HEK293 (cell line): ENCODE data around the gene ABI3BP.

Experiments
- CTCF ChIA-PET: fragments of 350-600 bp; formaldehyde crosslinking; extraction: SDS; loops from one replicate; lab custom pipeline; 2021; ENCODE audit warnings: antibody characterized with exemption; lab: Yijun Ruan, JAX
- POLR2A ChIA-PET: fragments of 300-600 bp; formaldehyde crosslinking; extraction: SDS; loops from one replicate; lab custom pipeline; 2020; ENCODE audit warnings: antibody characterized with exemption, inconsistent platforms; lab: Yijun Ruan, JAX
- H3K27ac ChIP-seq: fragments of 200-500 bp; sonication (Bioruptor generic); 2 replicates; pipeline ENCODE4 v1.5.1; 2014; ENCODE audit warnings: low read depth, low read length, control low read depth, inconsistent platforms; ENCODE audit errors: extremely low read depth
- H3K36me3 ChIP-seq, 2 experiments: fragments of 200-500 bp in 1 of 2; sonication (Bioruptor generic) in 1 of 2; 1 replicate in 1 of 2; 2 replicates in 1 of 2; pipeline ENCODE4 v1.5.1; 2014 to 2017; ENCODE audit warnings: inconsistent platforms in 2 of 2, low read length in 2 of 2; ENCODE audit not compliant: control insufficient read depth in 2 of 2, insufficient read depth in 1 of 2
- H3K4me1 ChIP-seq: fragments of 200-500 bp; sonication (Bioruptor generic); 2 replicates; pipeline ENCODE4 v1.5.1; 2014; ENCODE audit warnings: mild to moderate bottlenecking, low read length, inconsistent platforms; ENCODE audit not compliant: control insufficient read depth, insufficient read depth
- H3K4me3 ChIP-seq: 2 replicates; pipeline ENCODE4 v1.5.1; 2011; ENCODE audit warnings: low read depth, mild to moderate bottlenecking, control low read depth, low read length, moderate library complexity
- H3K9me3 ChIP-seq: fragments of 200-500 bp; sonication (Bioruptor generic); 2 replicates; pipeline ENCODE4 v1.5.1; 2014; ENCODE audit warnings: low read depth, low read length, inconsistent platforms; ENCODE audit not compliant: control insufficient read depth, insufficient read depth
- ATF2 ChIP-seq: fragments of 450-650 bp; formaldehyde crosslinking; IDR thresholded peaks from 2 replicates; pipeline ENCODE4 v1.5.1; 2016; ENCODE audit warnings: missing biosample characterization, missing genetic modification characterization, low read depth
- EGR2 ChIP-seq: fragments of 450-650 bp; formaldehyde crosslinking; IDR thresholded peaks from 2 replicates; pipeline ENCODE4 v1.5.1; 2016; ENCODE audit warnings: low read depth, missing biosample characterization, missing genetic modification characterization
- GLIS1 ChIP-seq: fragments of 450-650 bp; formaldehyde crosslinking; IDR thresholded peaks from 2 replicates; pipeline ENCODE4 v1.5.1; 2016; ENCODE audit warnings: missing biosample characterization, missing genetic modification characterization
- KLF8 ChIP-seq: fragments of 450-650 bp; formaldehyde crosslinking; IDR thresholded peaks from 2 replicates; pipeline ENCODE4 v1.5.1; 2016; ENCODE audit warnings: missing biosample characterization, missing genetic modification characterization
- OVOL3 ChIP-seq: fragments of 450-650 bp; formaldehyde crosslinking; IDR thresholded peaks from 2 replicates; pipeline ENCODE4 v1.5.1; 2016; ENCODE audit warnings: missing biosample characterization, missing genetic modification characterization
- ZBTB21 ChIP-seq: fragments of 450-650 bp; formaldehyde crosslinking; IDR thresholded peaks from 2 replicates; pipeline ENCODE4 v1.5.1; 2017; ENCODE audit warnings: missing biosample characterization, missing genetic modification characterization
- ZFHX2 ChIP-seq: fragments of 450-650 bp; formaldehyde crosslinking; conservative IDR thresholded peaks from 2 replicates; pipeline ENCODE4 v1.5.1; 2016; ENCODE audit warnings: missing biosample characterization, missing genetic modification characterization
- ZNF280D ChIP-seq: fragments of 450-650 bp; formaldehyde crosslinking; IDR thresholded peaks from 2 replicates; pipeline ENCODE4 v1.5.1; 2016; ENCODE audit warnings: missing biosample characterization, missing genetic modification characterization
- ZNF341 ChIP-seq: fragments of 450-650 bp; formaldehyde crosslinking; IDR thresholded peaks from 2 replicates; pipeline ENCODE4; 2016; ENCODE audit warnings: low read depth, missing biosample characterization, missing genetic modification characterization
- ZNF37A ChIP-seq: fragments of 450-650 bp; IDR thresholded peaks from 2 replicates; pipeline ENCODE4 v1.5.1; 2018; ENCODE audit warnings: missing biosample characterization, missing genetic modification characterization
- ZNF549 ChIP-seq: fragments of 450-650 bp; IDR thresholded peaks from 2 replicates; pipeline ENCODE4 v1.5.1; 2018; ENCODE audit warnings: missing biosample characterization, missing genetic modification characterization, mild to moderate bottlenecking, inconsistent platforms, moderate library complexity
- ZNF629 ChIP-seq: fragments of 450-650 bp; formaldehyde crosslinking; IDR thresholded peaks from 2 replicates; pipeline ENCODE4 v1.5.1; 2017; ENCODE audit warnings: missing biosample characterization, missing genetic modification characterization
- ZSCAN4 ChIP-seq: fragments of 450-650 bp; formaldehyde crosslinking; IDR thresholded peaks from 2 replicates; pipeline ENCODE4 v1.5.1; 2017; ENCODE audit warnings: missing biosample characterization, missing genetic modification characterization
- TF ChIP-seq, protein P1 (sequence below): sonication (generic); formaldehyde crosslinking; IDR thresholded peaks from 2 replicates; pipeline ENCODE4 v1.8.1; 2022; ENCODE audit warnings: mild to moderate bottlenecking, moderate library complexity, missing genetic modification reagents
- TF ChIP-seq, protein P2 (sequence below): fragments of 450-650 bp; formaldehyde crosslinking; conservative IDR thresholded peaks from 2 replicates; pipeline ENCODE4 v1.5.1; 2016; ENCODE audit warnings: low read depth, missing biosample characterization, missing genetic modification characterization
- TF ChIP-seq, protein P3 (sequence below): fragments of 450-650 bp; formaldehyde crosslinking; IDR thresholded peaks from 2 replicates; pipeline ENCODE4 v1.5.1; 2016; ENCODE audit warnings: missing biosample characterization, missing genetic modification characterization
- TF ChIP-seq, protein P4 (sequence below): fragments of 450-650 bp; formaldehyde crosslinking; IDR thresholded peaks from 2 replicates; pipeline ENCODE4 v1.5.1; 2016; ENCODE audit warnings: missing biosample characterization, missing genetic modification characterization

Gene ABI3BP, protein sequence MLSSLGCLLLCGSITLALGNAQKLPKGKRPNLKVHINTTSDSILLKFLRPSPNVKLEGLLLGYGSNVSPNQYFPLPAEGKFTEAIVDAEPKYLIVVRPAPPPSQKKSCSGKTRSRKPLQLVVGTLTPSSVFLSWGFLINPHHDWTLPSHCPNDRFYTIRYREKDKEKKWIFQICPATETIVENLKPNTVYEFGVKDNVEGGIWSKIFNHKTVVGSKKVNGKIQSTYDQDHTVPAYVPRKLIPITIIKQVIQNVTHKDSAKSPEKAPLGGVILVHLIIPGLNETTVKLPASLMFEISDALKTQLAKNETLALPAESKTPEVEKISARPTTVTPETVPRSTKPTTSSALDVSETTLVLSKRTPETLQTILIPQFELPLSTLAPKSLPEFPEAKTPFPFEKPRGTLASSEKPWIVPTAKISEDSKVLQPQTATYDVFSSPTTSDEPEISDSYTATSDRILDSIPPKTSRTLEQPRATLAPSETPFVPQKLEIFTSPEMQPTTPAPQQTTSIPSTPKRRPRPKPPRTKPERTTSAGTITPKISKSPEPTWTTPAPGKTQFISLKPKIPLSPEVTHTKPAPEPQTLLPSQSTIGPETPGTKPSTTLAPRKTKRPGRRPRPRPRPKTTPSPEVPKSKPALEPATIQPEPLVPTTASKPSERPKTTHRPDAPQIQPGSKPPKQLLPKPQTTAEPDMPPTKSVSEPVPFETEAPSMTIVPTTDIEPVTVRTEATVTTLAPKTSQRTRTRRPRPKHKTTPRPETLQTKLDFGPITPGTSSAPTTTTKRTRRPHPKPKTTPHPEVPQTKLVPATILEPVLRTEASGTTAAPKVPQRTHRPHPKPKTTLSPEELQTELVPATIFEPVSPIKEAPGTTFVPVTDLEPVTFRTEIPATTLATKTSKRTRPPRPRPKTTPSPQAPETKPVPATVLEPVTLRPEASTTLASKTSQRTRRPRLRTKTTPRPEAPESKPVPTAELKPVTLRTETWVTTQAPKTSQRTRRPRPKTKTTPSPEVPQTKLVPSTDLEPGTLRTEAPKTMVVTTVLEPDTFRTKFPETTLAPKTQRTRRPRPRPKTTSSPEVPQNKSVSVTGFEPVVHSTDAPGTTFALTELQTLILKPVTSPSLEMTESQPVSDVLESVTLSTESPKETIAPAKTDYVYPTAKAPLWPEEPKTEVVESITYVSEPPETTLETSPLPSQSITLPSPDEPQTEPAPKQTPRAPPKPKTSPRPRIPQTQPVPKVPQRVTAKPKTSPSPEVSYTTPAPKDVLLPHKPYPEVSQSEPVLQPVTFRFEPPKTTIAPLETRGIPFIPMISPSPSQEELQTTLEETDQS (N-terminal part only)

GRCh38 chr3:100993309-100993708 lies at the start of gene ABI3BP:
ABI3BP (minus strand) TSS chr3:100993421; CDS start chr3:100993384, 37 bp downstream.
- ChIA-PET CTCF (no interaction called here), POLR2A (no interaction called here)
- Histone ChIP-seq H3K9me3 (no peaks in the 10 kb centered on the region), H3K4me3 (no peak within 1 kb of the TSS), H3K36me3 (no peaks in the 10 kb centered on the region), H3K27ac (no peak within 1 kb of the TSS), H3K4me1 (no peaks in the 10 kb centered on the region)
- TF ChIP-seq ZNF280D (no peak), ZFHX2 (peak; percentile 64), GLIS1 (tag by site-specific recombination) (peak; percentile 63), ZNF549 (tag by site-specific recombination) (no peak), ZNF37A (tag by site-specific recombination) (no peak), ATF2 (tag by site-specific recombination) (peak; percentile 84), ZNF629 (tag by site-specific recombination) (peak; percentile 65), OVOL3 (tag by site-specific recombination) (no peak), ZBTB21 (tag by site-specific recombination) (peak; percentile 49; the same call in 1 of the 2 replicates), ZSCAN4 (tag by site-specific recombination) (peak; percentile 61), ZNF341 (tag by site-specific recombination) (peak; percentile 56), KLF8 (tag by site-specific recombination) (no peak), EGR2 (peak; percentile 48; the same call in 1 of the 2 replicates)
- TF ChIP-seq, protein P1, sequence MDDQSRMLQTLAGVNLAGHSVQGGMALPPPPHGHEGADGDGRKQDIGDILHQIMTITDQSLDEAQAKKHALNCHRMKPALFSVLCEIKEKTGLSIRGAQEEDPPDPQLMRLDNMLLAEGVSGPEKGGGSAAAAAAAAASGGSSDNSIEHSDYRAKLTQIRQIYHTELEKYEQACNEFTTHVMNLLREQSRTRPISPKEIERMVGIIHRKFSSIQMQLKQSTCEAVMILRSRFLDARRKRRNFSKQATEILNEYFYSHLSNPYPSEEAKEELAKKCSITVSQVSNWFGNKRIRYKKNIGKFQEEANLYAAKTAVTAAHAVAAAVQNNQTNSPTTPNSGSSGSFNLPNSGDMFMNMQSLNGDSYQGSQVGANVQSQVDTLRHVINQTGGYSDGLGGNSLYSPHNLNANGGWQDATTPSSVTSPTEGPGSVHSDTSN (CRISPR knock-in tag), result no peak
- TF ChIP-seq, protein P2, sequence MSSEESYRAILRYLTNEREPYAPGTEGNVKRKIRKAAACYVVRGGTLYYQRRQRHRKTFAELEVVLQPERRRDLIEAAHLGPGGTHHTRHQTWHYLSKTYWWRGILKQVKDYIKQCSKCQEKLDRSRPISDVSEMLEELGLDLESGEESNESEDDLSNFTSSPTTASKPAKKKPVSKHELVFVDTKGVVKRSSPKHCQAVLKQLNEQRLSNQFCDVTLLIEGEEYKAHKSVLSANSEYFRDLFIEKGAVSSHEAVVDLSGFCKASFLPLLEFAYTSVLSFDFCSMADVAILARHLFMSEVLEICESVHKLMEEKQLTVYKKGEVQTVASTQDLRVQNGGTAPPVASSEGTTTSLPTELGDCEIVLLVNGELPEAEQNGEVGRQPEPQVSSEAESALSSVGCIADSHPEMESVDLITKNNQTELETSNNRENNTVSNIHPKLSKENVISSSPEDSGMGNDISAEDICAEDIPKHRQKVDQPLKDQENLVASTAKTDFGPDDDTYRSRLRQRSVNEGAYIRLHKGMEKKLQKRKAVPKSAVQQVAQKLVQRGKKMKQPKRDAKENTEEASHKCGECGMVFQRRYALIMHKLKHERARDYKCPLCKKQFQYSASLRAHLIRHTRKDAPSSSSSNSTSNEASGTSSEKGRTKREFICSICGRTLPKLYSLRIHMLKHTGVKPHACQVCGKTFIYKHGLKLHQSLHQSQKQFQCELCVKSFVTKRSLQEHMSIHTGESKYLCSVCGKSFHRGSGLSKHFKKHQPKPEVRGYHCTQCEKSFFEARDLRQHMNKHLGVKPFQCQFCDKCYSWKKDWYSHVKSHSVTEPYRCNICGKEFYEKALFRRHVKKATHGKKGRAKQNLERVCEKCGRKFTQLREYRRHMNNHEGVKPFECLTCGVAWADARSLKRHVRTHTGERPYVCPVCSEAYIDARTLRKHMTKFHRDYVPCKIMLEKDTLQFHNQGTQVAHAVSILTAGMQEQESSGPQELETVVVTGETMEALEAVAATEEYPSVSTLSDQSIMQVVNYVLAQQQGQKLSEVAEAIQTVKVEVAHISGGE (tag by site-specific recombination), result no peak
- TF ChIP-seq, protein P3, sequence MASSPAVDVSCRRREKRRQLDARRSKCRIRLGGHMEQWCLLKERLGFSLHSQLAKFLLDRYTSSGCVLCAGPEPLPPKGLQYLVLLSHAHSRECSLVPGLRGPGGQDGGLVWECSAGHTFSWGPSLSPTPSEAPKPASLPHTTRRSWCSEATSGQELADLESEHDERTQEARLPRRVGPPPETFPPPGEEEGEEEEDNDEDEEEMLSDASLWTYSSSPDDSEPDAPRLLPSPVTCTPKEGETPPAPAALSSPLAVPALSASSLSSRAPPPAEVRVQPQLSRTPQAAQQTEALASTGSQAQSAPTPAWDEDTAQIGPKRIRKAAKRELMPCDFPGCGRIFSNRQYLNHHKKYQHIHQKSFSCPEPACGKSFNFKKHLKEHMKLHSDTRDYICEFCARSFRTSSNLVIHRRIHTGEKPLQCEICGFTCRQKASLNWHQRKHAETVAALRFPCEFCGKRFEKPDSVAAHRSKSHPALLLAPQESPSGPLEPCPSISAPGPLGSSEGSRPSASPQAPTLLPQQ (tag by site-specific recombination), result no peak
- TF ChIP-seq, protein P4, sequence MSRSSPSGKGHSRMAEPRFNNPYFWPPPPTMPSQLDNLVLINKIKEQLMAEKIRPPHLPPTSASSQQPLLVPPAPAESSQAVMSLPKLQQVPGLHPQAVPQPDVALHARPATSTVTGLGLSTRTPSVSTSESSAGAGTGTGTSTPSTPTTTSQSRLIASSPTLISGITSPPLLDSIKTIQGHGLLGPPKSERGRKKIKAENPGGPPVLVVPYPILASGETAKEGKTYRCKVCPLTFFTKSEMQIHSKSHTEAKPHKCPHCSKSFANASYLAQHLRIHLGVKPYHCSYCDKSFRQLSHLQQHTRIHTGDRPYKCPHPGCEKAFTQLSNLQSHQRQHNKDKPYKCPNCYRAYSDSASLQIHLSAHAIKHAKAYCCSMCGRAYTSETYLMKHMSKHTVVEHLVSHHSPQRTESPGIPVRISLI (tag by site-specific recombination), result peak; percentile 76
